GM12892 (cell line): Measurements from ENCODE around the gene FBXO47.

Experiments used
- POLR2A ChIP-seq: IDR thresholded peaks from 2 replicates; pipeline ENCODE4 v1.6.1; 2011; ENCODE audit warnings: low read depth, low read length, control low read depth
- TAF1 ChIP-seq: IDR thresholded peaks from 2 replicates; pipeline ENCODE4 v1.6.1; 2011; ENCODE audit warnings: low read depth, mild to moderate bottlenecking, control low read depth, low read length, borderline replicate concordance

DNA sequence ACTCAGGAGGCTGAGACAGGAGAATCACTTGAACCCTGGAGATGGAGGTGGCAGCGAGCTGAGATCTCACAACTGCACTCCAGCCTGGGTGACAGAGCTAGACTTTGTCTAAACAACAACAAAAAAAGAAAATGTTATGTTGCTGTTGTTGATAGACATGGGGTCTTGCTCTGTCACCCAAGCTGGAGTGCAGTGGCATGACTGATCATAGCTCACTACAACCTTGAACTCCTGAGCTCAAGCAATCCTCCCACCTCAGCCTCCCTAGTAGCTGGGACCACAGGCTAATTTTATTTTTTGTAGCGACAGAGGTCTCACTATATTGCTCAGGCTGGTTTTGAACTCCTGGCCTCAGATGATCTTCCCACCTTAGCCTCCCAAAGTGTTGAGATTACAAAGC, 20.0 kb downstream of the FBXO47 start:
- TF ChIP-seq TAF1 (no peak), POLR2A (no peak)
